ENCODE data around the gene ZNF101.

Gene ZNF101

DNA sequence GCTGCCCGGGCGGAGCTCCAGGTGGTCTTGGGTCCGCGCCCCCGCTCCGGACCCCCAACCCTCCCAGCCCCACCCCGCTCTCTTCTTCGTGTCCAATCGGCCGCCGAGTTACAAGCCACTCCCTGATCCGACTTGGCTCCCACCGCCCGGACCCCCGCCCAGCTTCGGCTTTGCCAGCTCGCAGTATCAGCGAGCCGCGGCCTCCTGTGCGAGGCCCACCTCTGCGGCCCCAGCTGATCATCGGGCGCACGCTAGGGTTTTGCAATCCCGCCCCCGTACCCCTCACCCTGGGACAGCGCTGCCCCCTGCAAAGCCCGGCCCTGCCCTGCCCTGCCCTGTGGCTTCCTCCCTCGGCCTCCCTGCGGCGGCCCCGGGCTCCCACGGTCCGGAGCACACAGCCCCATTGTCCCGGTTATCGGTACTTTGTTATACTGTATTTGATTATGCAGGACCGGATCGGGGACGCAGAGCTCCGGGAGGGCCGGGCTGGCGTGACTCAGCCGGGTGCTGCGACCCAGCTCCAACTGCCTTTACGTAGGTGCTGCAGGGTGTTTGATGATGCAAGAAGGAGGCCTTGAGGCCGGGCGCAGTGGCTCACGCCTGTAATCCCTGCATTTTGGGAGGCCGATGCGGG is 40.0 kb upstream of the ZNF101 start:
- Histone ChIP-seq H3K36me3 (ENCODE audit: insufficient read depth, low read length) (peaks cover 4% of the 10 kb centered on the region; the same call in 1 of the 2 replicates), H3K9ac (ENCODE audit: insufficient read length) (peak overlapping the region; percentile 64), H3K4me3 (peak overlapping the region; percentile 89), H3K27ac (no peak overlapping the region), H3K9me3 (ENCODE audit: low read depth, low read length) (no peaks in the 10 kb centered on the region)
- DNase-seq (ENCODE audit: low read depth, low spot score), result no peak
- TF ChIP-seq FOXP2 (optimal IDR thresholded peaks at IDR 0.05; ENCODE audit: control extremely low read depth, extremely low read length, insufficient read depth), result no peak
- no peak for TF ChIP-seq EZH2 (IDR thresholded peaks at IDR 0.05)
- no peak for TF ChIP-seq POLR2AphosphoS5 (IDR thresholded peaks at IDR 0.05; ENCODE audit: borderline replicate concordance, low read depth, low read length)

DNA sequence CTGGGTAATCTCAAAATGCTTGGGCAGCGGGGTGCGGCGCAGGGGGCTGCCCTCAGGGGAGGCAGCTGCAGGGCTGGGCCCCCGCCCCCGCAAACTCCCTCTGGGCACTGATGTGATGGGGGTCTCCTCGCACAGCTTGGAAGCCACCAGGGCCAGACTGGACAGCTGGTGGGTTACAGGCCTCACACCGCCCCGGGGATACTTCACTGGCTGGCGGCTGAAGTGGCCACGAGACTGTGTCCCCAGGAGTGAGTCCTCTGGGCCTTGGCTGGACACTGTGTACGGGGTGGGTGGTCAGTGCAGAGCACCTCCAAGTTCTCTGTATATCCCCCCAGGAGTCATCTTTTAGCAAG is 38.6 kb upstream of the ZNF101 start:
- no peak for DNase-seq (ENCODE audit: low read depth, low spot score)
- peaks cover 7% of the 10 kb centered on the region for H3K36me3 ChIP-seq (ENCODE audit: insufficient read depth, low read length)
- no peak overlapping the region for H3K4me3 ChIP-seq
- TF ChIP-seq FOXP2 (optimal IDR thresholded peaks at IDR 0.05; ENCODE audit: control extremely low read depth, extremely low read length, insufficient read depth), result no peak
- no peak for TF ChIP-seq POLR2AphosphoS5 (IDR thresholded peaks at IDR 0.05; ENCODE audit: borderline replicate concordance, low read depth, low read length)
- no peak for TF ChIP-seq EZH2 (IDR thresholded peaks at IDR 0.05)
- H3K9me3 ChIP-seq (ENCODE audit: low read depth, low read length), result no peaks in the 10 kb centered on the region
- no peak overlapping the region for H3K27ac ChIP-seq
- no peak overlapping the region for H3K9ac ChIP-seq (ENCODE audit: insufficient read length)

DNA sequence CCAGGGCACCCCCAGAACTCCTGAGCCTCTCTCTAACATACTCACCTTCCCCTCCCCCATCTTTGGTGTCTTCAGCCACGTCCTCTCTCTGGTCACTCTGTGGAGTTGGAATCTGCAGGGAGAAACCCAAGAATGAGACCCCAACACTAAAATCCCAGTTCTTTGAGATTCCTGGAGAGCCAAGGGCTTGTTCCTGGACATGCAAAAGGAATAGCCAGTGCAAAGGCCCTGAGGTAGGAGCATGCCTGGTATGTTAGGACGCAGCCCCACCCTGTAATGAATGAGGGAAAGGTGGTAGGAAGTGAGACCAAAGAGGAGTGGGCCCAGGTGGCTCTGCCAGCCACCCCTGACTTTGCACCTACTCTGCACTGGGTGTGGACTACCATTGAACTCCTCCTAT is 38.2 kb upstream of the ZNF101 start:
- H3K4me3 ChIP-seq, result no peak overlapping the region
- H3K9ac ChIP-seq (ENCODE audit: insufficient read length), result no peak overlapping the region
- no peak overlapping the region for H3K27ac ChIP-seq
- no peaks in the 10 kb centered on the region for H3K9me3 ChIP-seq (ENCODE audit: low read depth, low read length)
- peaks cover 7% of the 10 kb centered on the region for H3K36me3 ChIP-seq (ENCODE audit: insufficient read depth, low read length)
- no peak for TF ChIP-seq POLR2AphosphoS5 (IDR thresholded peaks at IDR 0.05; ENCODE audit: borderline replicate concordance, low read depth, low read length)
- no peak for TF ChIP-seq EZH2 (IDR thresholded peaks at IDR 0.05)
- no peak for TF ChIP-seq FOXP2 (optimal IDR thresholded peaks at IDR 0.05; ENCODE audit: control extremely low read depth, extremely low read length, insufficient read depth)
- no peak for DNase-seq (ENCODE audit: low read depth, low spot score)

DNA sequence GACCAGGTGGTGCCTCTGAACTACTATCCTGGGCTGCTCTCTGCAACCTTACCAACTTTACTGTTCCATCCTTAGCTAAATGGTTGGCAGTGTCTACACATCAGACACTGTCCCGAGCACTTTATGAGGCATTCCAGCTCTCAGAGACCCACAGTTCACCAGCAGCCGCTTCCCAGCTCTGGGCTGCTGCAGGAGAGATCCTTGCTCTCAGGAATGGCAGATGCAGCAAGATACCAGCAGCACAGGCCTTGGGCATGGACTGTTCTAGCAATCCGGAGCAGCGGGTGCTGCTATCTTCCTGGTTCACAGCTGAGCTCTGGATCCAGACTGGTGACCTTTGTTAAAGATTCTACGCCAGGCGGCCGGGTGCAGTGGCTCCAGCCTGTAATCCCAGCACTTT is 37.3 kb upstream of the ZNF101 start:
- TF ChIP-seq POLR2AphosphoS5 (IDR thresholded peaks at IDR 0.05; ENCODE audit: borderline replicate concordance, low read depth, low read length), result no peak
- no peak for TF ChIP-seq FOXP2 (optimal IDR thresholded peaks at IDR 0.05; ENCODE audit: control extremely low read depth, extremely low read length, insufficient read depth)
- no peak for TF ChIP-seq EZH2 (IDR thresholded peaks at IDR 0.05)

DNA sequence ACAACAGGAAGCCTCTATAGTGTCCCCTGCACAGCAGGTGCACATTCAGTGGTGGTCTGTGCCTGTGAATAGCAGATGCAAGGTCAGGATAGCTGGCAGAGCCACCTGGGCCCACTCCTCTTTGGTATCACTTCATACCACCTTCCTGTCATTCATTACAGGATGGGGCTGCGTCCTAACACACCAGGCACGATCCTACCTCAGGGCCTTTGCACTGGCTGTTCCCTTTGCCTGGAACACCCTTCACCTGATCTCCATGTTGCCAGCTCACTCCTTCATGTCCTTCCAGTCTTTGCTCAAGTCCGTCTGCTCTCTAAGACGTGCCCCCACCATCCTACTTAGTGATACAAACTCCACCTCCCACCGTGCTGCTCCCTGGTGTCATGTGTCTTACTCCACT is 36.0 kb upstream of the ZNF101 start:
- H3K4me3 ChIP-seq, result no peak overlapping the region
- H3K27ac ChIP-seq, result no peak overlapping the region
- peaks cover 7% of the 10 kb centered on the region for H3K36me3 ChIP-seq (ENCODE audit: insufficient read depth, low read length)
- no peak for TF ChIP-seq FOXP2 (optimal IDR thresholded peaks at IDR 0.05; ENCODE audit: control extremely low read depth, extremely low read length, insufficient read depth)
- TF ChIP-seq POLR2AphosphoS5 (IDR thresholded peaks at IDR 0.05; ENCODE audit: borderline replicate concordance, low read depth, low read length), result no peak
- TF ChIP-seq EZH2 (IDR thresholded peaks at IDR 0.05), result no peak
- H3K9me3 ChIP-seq (ENCODE audit: low read depth, low read length), result no peaks in the 10 kb centered on the region
- DNase-seq (ENCODE audit: low read depth, low spot score), result no peak
- H3K9ac ChIP-seq (ENCODE audit: insufficient read length), result no peak overlapping the region

More for the DNA sequence above, 37.3 kb upstream of the ZNF101 start:
- peaks cover 7% of the 10 kb centered on the region for H3K36me3 ChIP-seq (ENCODE audit: insufficient read depth, low read length)
- DNase-seq (ENCODE audit: low read depth, low spot score), result no peak
- no peaks in the 10 kb centered on the region for H3K9me3 ChIP-seq (ENCODE audit: low read depth, low read length)
- H3K9ac ChIP-seq (ENCODE audit: insufficient read length), result no peak overlapping the region
- H3K4me3 ChIP-seq, result no peak overlapping the region
- no peak overlapping the region for H3K27ac ChIP-seq

DNA sequence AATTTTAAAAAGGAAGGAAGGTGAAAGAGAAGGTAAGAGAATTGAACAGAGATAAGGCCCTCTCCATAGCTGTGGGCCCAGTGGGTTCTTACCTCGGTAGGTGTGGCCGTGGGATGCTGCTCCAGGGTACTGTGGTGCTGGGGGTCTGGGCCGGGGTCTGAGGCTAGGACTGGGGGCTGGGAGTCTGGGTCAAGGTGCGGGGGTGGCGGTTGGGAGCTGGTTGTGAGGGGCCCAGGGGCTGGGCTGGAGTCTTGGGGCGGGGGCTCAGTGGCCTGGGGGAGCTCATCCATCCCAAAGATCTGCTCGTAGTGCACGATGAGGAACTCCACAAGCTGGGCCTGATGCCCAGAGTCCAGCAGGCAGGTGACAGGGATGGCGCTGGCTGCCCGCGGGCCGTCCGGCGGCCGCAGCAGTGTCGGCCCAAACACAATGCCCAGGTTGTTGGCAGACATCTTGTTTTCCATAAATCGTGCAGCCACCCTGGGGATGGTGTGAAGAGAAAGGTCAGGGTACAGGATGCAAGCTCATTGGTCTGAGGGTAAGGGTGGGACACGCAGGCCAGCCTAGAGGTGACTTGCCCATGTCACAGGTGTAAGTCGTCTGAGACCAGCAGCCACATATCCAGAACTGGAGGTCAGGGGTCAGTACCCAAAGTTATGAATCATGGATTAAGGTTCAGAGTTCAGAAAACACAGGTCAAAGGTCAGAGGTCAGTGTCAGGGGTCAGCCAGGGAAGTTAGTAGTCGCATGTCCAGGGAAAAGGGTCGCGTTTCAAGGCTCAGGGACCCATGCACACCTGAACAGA is 34.7 kb upstream of the ZNF101 start:
- H3K9me3 ChIP-seq (ENCODE audit: low read depth, low read length), result no peaks in the 10 kb centered on the region
- H3K27ac ChIP-seq, result no peak overlapping the region
- no peak for TF ChIP-seq FOXP2 (optimal IDR thresholded peaks at IDR 0.05; ENCODE audit: control extremely low read depth, extremely low read length, insufficient read depth)
- no peak for TF ChIP-seq EZH2 (IDR thresholded peaks at IDR 0.05)
- no peak for TF ChIP-seq POLR2AphosphoS5 (IDR thresholded peaks at IDR 0.05; ENCODE audit: borderline replicate concordance, low read depth, low read length)
- no peak overlapping the region for H3K4me3 ChIP-seq
- peaks cover 7% of the 10 kb centered on the region for H3K36me3 ChIP-seq (ENCODE audit: insufficient read depth, low read length)
- DNase-seq (ENCODE audit: low read depth, low spot score), result no peak
- no peak overlapping the region for H3K9ac ChIP-seq (ENCODE audit: insufficient read length)

DNA sequence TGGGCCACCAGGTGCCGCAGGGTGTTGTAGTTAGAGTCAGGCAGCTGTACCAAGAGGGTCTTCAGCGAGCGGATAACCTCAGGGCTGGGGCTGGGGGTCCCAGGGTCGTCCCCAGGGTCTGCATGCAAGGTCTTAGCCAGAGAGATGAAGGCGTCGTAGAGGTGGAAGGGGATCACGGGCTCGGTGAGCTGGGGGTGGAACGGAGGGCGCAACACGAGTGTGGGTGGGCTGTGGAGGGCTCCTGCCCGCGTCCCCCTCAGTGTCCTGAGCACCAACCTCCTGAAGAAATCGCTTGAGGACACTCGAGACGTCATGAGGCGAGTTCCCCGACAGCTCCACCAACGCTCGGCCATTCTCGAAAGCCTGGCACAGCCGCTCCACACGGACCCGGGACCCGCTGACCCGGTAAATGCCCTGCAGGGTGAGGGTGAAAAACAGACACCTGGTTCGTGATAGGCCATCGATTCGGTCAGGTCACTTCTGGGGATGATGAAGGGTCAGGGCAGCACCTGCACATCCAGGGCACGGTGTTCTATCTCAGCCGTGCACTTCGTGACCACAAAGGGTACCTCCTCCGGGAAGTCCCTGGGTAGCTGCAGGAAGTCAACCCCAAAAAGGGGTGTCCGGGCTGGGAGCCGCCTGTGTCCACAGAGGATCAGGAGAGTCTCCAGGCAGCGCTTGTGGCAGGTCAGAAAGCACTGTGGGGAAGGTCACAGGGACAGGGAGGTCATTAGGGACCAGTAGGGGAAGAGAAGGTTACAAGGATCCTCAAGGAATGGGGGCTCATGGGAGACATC is 33.9 kb upstream of the ZNF101 start:
- TF ChIP-seq EZH2 (IDR thresholded peaks at IDR 0.05) (no peak), POLR2AphosphoS5 (IDR thresholded peaks at IDR 0.05; ENCODE audit: borderline replicate concordance, low read depth, low read length) (no peak), FOXP2 (optimal IDR thresholded peaks at IDR 0.05; ENCODE audit: control extremely low read depth, extremely low read length, insufficient read depth) (no peak)
- Histone ChIP-seq H3K9ac (ENCODE audit: insufficient read length) (no peak overlapping the region), H3K9me3 (ENCODE audit: low read depth, low read length) (no peaks in the 10 kb centered on the region), H3K4me3 (no peak overlapping the region), H3K27ac (no peak overlapping the region), H3K36me3 (ENCODE audit: insufficient read depth, low read length) (peaks cover 7% of the 10 kb centered on the region)
- DNase-seq (ENCODE audit: low read depth, low spot score), result no peak

DNA sequence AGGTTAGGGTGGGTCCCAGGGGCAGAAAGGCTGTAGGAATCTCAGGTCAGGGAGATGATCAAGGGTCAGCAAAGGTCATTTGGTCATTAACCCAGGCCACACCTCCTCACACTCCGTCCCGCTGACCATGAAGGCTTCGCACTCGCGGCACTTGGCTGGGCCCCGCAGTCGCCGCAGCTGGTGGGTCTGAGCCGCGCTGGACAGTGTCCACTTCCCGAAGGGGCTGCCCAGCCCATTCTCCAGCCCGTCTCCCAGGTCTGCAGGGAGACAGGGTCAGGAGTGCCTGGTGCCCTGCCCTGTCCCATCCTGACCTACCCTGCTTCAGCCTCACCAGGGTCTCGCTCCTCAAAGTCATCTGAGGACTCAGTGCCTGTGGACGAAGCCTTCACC is 33.3 kb upstream of the ZNF101 start:
- no peaks in the 10 kb centered on the region for H3K9me3 ChIP-seq (ENCODE audit: low read depth, low read length)
- no peak overlapping the region for H3K9ac ChIP-seq (ENCODE audit: insufficient read length)
- no peak for TF ChIP-seq EZH2 (IDR thresholded peaks at IDR 0.05)
- no peak for TF ChIP-seq FOXP2 (optimal IDR thresholded peaks at IDR 0.05; ENCODE audit: control extremely low read depth, extremely low read length, insufficient read depth)
- no peak for TF ChIP-seq POLR2AphosphoS5 (IDR thresholded peaks at IDR 0.05; ENCODE audit: borderline replicate concordance, low read depth, low read length)
- no peak for DNase-seq (ENCODE audit: low read depth, low spot score)
- no peak overlapping the region for H3K27ac ChIP-seq
- H3K36me3 ChIP-seq (ENCODE audit: insufficient read depth, low read length), result peaks cover 7% of the 10 kb centered on the region
- H3K4me3 ChIP-seq, result no peak overlapping the region

Measured in SK-N-MC (cell line).